Stimulated activated CD8-positive, alpha-beta memory T cell treated with anti-CD3 and anti-CD28 coated beads, Interleukin-15, amount 100 ng/mL, for 4 hours (primary cell): Measurements from ENCODE around the gene FHIP2A.
"Not testable (repeated sequence)": the region's sequence is repeated elsewhere in the genome, so short reads cannot be mapped to it uniquely, and the experiment has no call there.

Source experiments
- DNase-seq, 2 donors: peaks; one replicate each; pipeline ENCODE4 v3.0.0-alpha.2; 2020; ENCODE audit warnings: low read depth in 2 of 2

FHIP2A gene

GRCh38 chr10:114821293-114821914 is at the start of gene FHIP2A:
TSS of gene FHIP2A (plus strand) at chr10:114821780. CDS start at chr10:114822079, 299 bp downstream.
- peak; percentile 45 to 69 for DNase-seq

- no peak for DNase-seq
Observed at GRCh38 chr10:114772496-114773196, 48.9 kb upstream of the FHIP2A start.

- DNase-seq = no peak
Observed at GRCh38 chr10:114773197-114773532, 48.4 kb upstream of the FHIP2A start.

GRCh38 chr10:114775082-114775481 is 46.5 kb upstream of the FHIP2A start:
- DNase-seq = not testable (repeated sequence)

- no peak for DNase-seq
Observed at GRCh38 chr10:114777415-114777814, 44.2 kb upstream of the FHIP2A start.

GRCh38 chr10:114779803-114780576 is 41.6 kb upstream of the FHIP2A start:
- DNase-seq = no peak

GRCh38 chr10:114780577-114781184 is 40.9 kb upstream of the FHIP2A start:
- no peak for DNase-seq

GRCh38 chr10:114782666-114783065 is 38.9 kb upstream of the FHIP2A start:
- no peak for DNase-seq

GRCh38 chr10:114783686-114784085 is 37.9 kb upstream of the FHIP2A start:
- no peak for DNase-seq

- not testable (repeated sequence) for DNase-seq
Observed at GRCh38 chr10:114786492-114786891, 35.1 kb upstream of the FHIP2A start.

GRCh38 chr10:114787131-114787530 is 34.4 kb upstream of the FHIP2A start:
- not testable (repeated sequence) for DNase-seq

- no peak for DNase-seq
Observed at GRCh38 chr10:114791768-114792167, 29.8 kb upstream of the FHIP2A start.

- no peak for DNase-seq
Observed at GRCh38 chr10:114795039-114795438, 26.5 kb upstream of the FHIP2A start.

- DNase-seq = no peak
Observed at GRCh38 chr10:114800361-114800760, 21.2 kb upstream of the FHIP2A start.

- DNase-seq = no peak
Observed at GRCh38 chr10:114801411-114801813, 20.2 kb upstream of the FHIP2A start.

- no peak for DNase-seq
Observed at GRCh38 chr10:114802177-114802576, 19.4 kb upstream of the FHIP2A start.

- no peak for DNase-seq
Observed at GRCh38 chr10:114806562-114807391, 14.8 kb upstream of the FHIP2A start.

GRCh38 chr10:114808982-114809381 is 12.6 kb upstream of the FHIP2A start:
- no peak for DNase-seq

GRCh38 chr10:114810926-114811325 is 10.7 kb upstream of the FHIP2A start:
- DNase-seq = no peak

GRCh38 chr10:114811862-114812261 is 9.7 kb upstream of the FHIP2A start:
- no peak for DNase-seq

GRCh38 chr10:114815791-114816190 is 5.8 kb upstream of the FHIP2A start:
- DNase-seq = no peak
